Neutrophil (primary cell): ENCODE results near the gene CLVS2.

Experiments used
- H3K27ac ChIP-seq: fragments of 200-600 bp; sonication (generic); 2 replicates; pipeline ENCODE4 v1.5.1; 2016; ENCODE audit warnings: mild to moderate bottlenecking, moderate library complexity
- H3K27me3 ChIP-seq: fragments of 200-600 bp; sonication (generic); 2 replicates; pipeline ENCODE4 v1.6.0; 2016; ENCODE audit warnings: mild to moderate bottlenecking
- H3K36me3 ChIP-seq: fragments of 200-600 bp; sonication (generic); 2 replicates; pipeline ENCODE4 v1.5.1; 2017
- H3K4me1 ChIP-seq, 2 experiments: fragments of 200-600 bp in 1 of 2; sonication (generic) in 1 of 2; 1 replicate in 1 of 2; 2 replicates in 1 of 2; pipeline versions ENCODE4 v1.5.1 to v1.6.1; 2013 to 2016; ENCODE audit warnings: low read depth in 1 of 2, low read length in 1 of 2, mild to moderate bottlenecking in 1 of 2, moderate library complexity in 1 of 2; ENCODE audit not compliant: control insufficient read depth in 1 of 2, insufficient read depth in 1 of 2
- H3K4me3 ChIP-seq, 2 experiments: fragments of 200-600 bp in 1 of 2; sonication (generic) in 1 of 2; 1 replicate in 1 of 2; 2 replicates in 1 of 2; pipeline ENCODE4 v1.5.1; 2013 to 2016; ENCODE audit warnings: low read depth in 1 of 2, low read length in 1 of 2, mild to moderate bottlenecking in 1 of 2, moderate library complexity in 1 of 2
- H3K9me3 ChIP-seq: fragments of 200-600 bp; sonication (generic); 2 replicates; pipeline ENCODE4 v1.5.1; 2016
- TF ChIP-seq, protein P1 (sequence below): fragments of 200-600 bp; sonication (generic); IDR thresholded peaks from 2 replicates; pipeline ENCODE4 v1.5.1; 2016; ENCODE audit warnings: antibody characterized with exemption

CLVS2 gene

DNA sequence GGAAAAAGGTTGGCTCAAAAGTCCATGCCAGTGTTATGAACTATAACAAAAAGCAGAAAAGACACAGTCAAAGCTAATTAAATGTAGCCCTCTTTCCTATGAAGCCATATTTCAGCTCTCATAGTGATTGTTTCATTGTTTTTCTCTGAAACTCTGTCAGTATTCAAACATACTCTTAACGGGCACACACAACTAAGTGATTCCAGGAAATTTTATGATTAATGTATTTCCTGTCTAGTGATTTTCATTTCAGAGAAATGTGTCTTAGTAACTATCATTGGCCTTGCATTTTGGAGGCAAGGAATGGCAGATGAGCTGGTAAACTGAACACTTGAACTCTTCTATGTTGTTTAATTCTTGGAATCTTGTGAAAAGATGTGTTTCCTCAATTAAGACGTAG is 68.0 kb downstream of the CLVS2 start:
- Histone ChIP-seq H3K4me1 (no peaks in the 10 kb centered on the region), H3K9me3 (no peaks in the 10 kb centered on the region), H3K27me3 (no peaks in the 10 kb centered on the region), H3K4me3 (no peak overlapping the region), H3K36me3 (no peaks in the 10 kb centered on the region), H3K27ac (no peak overlapping the region)
- TF ChIP-seq, protein P1, sequence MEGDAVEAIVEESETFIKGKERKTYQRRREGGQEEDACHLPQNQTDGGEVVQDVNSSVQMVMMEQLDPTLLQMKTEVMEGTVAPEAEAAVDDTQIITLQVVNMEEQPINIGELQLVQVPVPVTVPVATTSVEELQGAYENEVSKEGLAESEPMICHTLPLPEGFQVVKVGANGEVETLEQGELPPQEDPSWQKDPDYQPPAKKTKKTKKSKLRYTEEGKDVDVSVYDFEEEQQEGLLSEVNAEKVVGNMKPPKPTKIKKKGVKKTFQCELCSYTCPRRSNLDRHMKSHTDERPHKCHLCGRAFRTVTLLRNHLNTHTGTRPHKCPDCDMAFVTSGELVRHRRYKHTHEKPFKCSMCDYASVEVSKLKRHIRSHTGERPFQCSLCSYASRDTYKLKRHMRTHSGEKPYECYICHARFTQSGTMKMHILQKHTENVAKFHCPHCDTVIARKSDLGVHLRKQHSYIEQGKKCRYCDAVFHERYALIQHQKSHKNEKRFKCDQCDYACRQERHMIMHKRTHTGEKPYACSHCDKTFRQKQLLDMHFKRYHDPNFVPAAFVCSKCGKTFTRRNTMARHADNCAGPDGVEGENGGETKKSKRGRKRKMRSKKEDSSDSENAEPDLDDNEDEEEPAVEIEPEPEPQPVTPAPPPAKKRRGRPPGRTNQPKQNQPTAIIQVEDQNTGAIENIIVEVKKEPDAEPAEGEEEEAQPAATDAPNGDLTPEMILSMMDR: no peak

DNA sequence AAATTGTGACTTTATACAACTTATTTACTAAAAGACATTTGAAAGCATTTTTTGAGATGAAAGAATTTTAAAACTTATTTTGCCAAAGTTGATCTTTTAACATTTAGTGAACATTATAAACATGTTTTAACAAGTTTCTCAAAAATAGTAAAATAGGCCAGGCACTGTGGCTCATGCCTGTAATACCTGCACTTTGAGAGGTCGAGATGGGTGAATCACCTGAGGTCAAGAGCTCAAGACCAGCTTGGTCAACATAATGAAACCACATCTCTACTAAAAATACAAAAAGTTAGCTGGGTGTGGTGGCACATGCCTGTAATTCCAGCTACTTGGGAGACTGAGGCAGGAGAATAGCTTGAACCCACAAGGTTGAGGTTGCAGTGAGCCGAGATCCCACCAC is 78.6 kb downstream of the CLVS2 start:
- H3K27me3 ChIP-seq: no peaks in the 10 kb centered on the region
- no peak overlapping the region for H3K27ac ChIP-seq

DNA sequence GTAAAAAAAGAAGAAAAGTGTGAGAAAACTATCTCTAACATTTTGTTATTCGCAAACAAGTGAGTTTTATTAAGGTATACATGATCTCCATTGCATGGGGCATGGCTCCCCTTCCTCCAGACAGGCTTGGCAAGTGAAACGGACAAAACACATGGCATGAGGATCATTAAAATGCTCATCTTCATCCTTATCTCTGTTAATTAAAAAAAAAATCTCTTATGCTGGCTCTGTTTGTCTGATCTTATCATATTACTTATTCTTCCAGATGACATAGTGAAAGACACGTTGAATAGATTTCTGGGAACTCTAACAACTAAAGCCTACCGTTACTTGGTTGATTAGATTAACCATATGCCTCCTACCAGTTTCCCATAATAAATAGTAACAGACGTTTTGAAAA is 89.4 kb downstream of the CLVS2 start:
- Histone ChIP-seq H3K4me3 (no peak overlapping the region), H3K27me3 (no peaks in the 10 kb centered on the region), H3K9me3 (no peaks in the 10 kb centered on the region), H3K4me1 (no peaks in the 10 kb centered on the region), H3K27ac (no peak overlapping the region), H3K36me3 (no peaks in the 10 kb centered on the region)
- TF ChIP-seq, protein P1: no peak

More for the DNA sequence above, 78.6 kb downstream of the CLVS2 start:
- H3K36me3 ChIP-seq: no peaks in the 10 kb centered on the region
- no peaks in the 10 kb centered on the region for H3K4me1 ChIP-seq
- H3K4me3 ChIP-seq: no peak overlapping the region
- TF ChIP-seq, protein P1: no peak
- no peaks in the 10 kb centered on the region for H3K9me3 ChIP-seq

DNA sequence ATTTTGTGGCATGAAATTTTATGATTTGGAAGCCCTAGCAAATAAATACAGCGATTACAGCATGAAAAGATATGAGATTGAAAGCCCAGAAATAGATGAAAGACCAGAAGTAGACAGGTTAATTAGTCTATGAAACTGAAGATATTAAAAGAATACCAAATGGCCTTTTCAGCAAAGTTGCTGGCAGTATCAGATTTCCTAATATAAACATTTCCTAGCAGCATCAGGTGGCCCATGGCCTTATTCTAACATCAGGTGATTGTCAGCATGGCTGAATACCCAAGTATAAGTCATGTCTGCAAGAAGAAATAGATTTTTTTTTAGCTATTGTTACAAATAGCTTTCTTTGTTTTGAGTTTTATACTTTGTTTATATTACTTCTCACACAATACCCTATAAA is 93.2 kb downstream of the CLVS2 start:
- TF ChIP-seq, protein P1: no peak
- H3K4me3 ChIP-seq: no peak overlapping the region
- no peaks in the 10 kb centered on the region for H3K36me3 ChIP-seq
- no peaks in the 10 kb centered on the region for H3K27me3 ChIP-seq
- H3K27ac ChIP-seq: no peak overlapping the region
- no peaks in the 10 kb centered on the region for H3K9me3 ChIP-seq
- H3K4me1 ChIP-seq: no peaks in the 10 kb centered on the region

DNA sequence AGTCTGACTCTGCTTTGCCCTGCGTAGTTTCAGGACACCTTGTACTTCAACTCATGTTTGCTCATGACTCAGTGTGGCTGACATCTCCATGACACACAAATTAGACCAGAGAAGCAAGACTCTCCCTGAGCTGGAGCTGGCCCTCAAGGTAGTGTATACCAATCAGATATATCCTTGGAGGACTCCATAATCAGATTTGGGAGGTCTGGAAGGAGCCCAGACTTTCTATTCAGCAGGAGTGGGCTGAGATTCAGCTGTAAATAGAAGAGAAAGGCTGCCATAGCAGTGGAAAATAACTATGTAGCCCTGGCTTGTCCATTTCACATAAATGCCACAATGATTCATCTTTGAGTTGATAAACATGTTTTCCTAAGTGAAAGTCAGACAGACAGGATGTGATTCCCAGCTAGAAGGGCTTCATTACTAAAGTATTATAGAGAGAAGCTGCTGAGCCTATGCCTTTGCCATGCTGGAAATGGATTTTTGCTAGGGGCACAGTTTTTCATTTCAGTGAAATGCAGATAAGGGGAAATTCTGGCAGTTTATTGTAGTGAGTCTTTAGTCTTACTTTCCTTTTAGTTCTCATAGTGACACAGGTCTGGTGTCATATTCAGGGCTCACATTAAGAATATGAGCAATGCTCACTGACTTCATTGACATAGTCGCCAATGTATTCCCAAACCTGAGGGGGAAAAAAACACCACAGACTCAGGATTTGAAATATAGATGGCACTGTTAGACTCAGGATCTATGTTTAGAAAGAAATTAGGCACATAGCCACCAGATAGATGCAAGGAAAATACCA is 95.3 kb downstream of the CLVS2 start:
- H3K27me3 ChIP-seq: no peaks in the 10 kb centered on the region
- no peak overlapping the region for H3K4me3 ChIP-seq
- no peak overlapping the region for H3K27ac ChIP-seq
- H3K36me3 ChIP-seq: no peaks in the 10 kb centered on the region
- H3K9me3 ChIP-seq: no peaks in the 10 kb centered on the region
- H3K4me1 ChIP-seq: no peaks in the 10 kb centered on the region
- TF ChIP-seq, protein P1: no peak
